Progenitor cell of endocrine pancreas (in vitro differentiated cells): ENCODE results near the gene ADCY5. TPM values are rescaled to one million over a fixed set of nuclear protein-coding genes. Genes with fewer than 3 reads are reported as not detected.

Source experiments
- DNase-seq: peaks from one replicate; pipeline ENCODE4 v3.0.0; 2021; ENCODE audit warnings: low spot score; ENCODE audit not compliant: unreplicated experiment
- H3K27ac Mint-ChIP-seq: 2 replicates; pipeline ENCODE4 v1.8.0; 2021; ENCODE audit warnings: mild to moderate bottlenecking, moderate library complexity, mixed read lengths
- H3K27me3 Mint-ChIP-seq: 2 replicates; pipeline ENCODE4 v1.8.0; 2021; ENCODE audit warnings: mixed read lengths
- H3K36me3 Mint-ChIP-seq: 2 replicates; pipeline ENCODE4 v1.8.0; 2022; ENCODE audit warnings: mixed read lengths; ENCODE audit not compliant: insufficient read depth
- H3K4me1 Mint-ChIP-seq: 2 replicates; pipeline ENCODE4 v1.8.0; 2021; ENCODE audit warnings: low read depth, mixed read lengths
- H3K4me3 Mint-ChIP-seq: 2 replicates; pipeline ENCODE4 v1.8.0; 2021; ENCODE audit warnings: low read depth, mild to moderate bottlenecking, moderate library complexity, mixed read lengths
- H3K9me3 Mint-ChIP-seq: 2 replicates; pipeline ENCODE4 v1.8.0; 2021; ENCODE audit warnings: low read depth, mixed read lengths
- total RNA-seq: library from RNA; stranded (reverse); gene quantifications from 2 replicates; pipeline ENCODE4 v1.2.1, GENCODE V29; 2021
- TF ChIP-seq, protein P1 (sequence below): fragments of 200-600 bp; sonication (generic); IDR thresholded peaks from one replicate; pipeline ENCODE4 v1.5.0; 2021; ENCODE audit warnings: antibody characterized with exemption, mild to moderate bottlenecking; ENCODE audit not compliant: unreplicated experiment

The ADCY5 gene
- total RNA-seq, 1 donor from 2014 or later: 33.8 TPM

DNA sequence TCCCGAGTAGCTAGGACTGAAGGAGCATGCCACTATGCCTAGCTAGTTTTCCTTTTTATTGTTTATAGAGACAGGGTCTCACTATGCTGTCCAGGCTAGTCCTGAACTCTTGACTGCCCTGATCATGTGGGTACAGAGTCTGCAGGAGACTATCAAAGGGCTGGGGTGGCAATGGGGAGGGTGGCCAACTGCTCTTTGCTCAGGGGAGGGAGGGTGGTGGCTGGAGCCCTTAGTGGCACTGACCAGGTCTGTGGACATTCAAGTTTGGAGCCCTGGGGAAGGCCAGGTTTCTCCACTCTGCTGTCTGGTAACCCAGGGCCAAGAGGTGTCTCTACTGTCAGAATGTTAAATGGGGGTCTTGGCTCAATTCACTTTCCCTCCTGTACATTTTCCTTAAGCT lies 125.1 kb downstream of the ADCY5 start:
- no peaks in the 10 kb centered on the region for H3K9me3 Mint-ChIP-seq
- H3K27ac Mint-ChIP-seq: no peak overlapping the region
- no peak for DNase-seq
- H3K27me3 Mint-ChIP-seq: no peaks in the 10 kb centered on the region
- TF ChIP-seq, protein P1, sequence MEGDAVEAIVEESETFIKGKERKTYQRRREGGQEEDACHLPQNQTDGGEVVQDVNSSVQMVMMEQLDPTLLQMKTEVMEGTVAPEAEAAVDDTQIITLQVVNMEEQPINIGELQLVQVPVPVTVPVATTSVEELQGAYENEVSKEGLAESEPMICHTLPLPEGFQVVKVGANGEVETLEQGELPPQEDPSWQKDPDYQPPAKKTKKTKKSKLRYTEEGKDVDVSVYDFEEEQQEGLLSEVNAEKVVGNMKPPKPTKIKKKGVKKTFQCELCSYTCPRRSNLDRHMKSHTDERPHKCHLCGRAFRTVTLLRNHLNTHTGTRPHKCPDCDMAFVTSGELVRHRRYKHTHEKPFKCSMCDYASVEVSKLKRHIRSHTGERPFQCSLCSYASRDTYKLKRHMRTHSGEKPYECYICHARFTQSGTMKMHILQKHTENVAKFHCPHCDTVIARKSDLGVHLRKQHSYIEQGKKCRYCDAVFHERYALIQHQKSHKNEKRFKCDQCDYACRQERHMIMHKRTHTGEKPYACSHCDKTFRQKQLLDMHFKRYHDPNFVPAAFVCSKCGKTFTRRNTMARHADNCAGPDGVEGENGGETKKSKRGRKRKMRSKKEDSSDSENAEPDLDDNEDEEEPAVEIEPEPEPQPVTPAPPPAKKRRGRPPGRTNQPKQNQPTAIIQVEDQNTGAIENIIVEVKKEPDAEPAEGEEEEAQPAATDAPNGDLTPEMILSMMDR: no peak
- no peaks in the 10 kb centered on the region for H3K4me1 Mint-ChIP-seq
- H3K4me3 Mint-ChIP-seq: no peak overlapping the region
- peaks cover 6% of the 10 kb centered on the region for H3K36me3 Mint-ChIP-seq

DNA sequence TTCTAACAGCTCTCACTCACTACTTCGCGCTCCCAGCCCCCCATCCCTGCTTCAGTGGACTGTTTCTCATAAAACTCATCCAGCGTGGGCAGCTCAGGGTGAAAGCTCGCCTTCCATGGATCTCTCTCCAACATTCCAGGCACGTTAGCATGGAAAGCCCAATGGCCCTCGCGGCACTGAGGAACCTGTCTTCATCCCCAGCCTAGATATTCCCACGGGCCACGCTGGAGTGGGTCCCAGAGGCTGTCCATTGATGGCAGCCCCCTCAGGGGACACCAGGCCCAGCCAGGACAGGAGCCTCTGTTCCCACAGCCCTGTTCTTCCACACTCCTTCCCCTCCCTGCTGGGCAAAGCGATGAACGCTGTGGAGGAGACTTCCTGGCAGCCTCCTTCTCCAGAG lies 126.0 kb downstream of the ADCY5 start:
- TF ChIP-seq, protein P1: no peak
- Mint-ChIP-seq H3K27ac (no peak overlapping the region), H3K36me3 (peaks cover 6% of the 10 kb centered on the region), H3K27me3 (no peaks in the 10 kb centered on the region), H3K9me3 (no peaks in the 10 kb centered on the region), H3K4me3 (no peak overlapping the region), H3K4me1 (no peaks in the 10 kb centered on the region)
- DNase-seq: no peak

DNA sequence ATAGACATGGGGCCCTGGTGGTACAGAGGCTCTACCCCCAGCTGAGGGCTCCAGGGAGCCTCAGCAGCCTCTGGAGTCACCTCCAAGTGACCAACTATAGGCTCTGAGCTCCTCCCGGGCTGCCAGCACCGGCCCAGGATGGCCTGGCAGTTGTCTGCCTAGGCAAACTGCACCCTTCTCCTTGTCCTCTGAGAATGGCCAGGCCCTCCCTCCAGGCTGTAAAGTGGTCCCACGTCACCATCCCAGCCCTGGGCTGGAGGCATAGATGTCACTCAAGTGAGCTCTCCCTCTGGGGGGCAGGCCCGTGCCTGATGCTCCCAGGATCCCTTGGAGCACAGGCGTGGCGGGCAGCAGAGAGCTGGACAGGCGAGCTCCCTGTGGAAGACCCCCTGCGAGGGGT lies 127.1 kb downstream of the ADCY5 start:
- no peak for DNase-seq
- TF ChIP-seq, protein P1: no peak
- H3K4me1 Mint-ChIP-seq: no peaks in the 10 kb centered on the region
- H3K4me3 Mint-ChIP-seq: no peak overlapping the region
- H3K27ac Mint-ChIP-seq: no peak overlapping the region
- no peaks in the 10 kb centered on the region for H3K9me3 Mint-ChIP-seq
- peaks cover 7% of the 10 kb centered on the region for H3K36me3 Mint-ChIP-seq
- H3K27me3 Mint-ChIP-seq: no peaks in the 10 kb centered on the region

DNA sequence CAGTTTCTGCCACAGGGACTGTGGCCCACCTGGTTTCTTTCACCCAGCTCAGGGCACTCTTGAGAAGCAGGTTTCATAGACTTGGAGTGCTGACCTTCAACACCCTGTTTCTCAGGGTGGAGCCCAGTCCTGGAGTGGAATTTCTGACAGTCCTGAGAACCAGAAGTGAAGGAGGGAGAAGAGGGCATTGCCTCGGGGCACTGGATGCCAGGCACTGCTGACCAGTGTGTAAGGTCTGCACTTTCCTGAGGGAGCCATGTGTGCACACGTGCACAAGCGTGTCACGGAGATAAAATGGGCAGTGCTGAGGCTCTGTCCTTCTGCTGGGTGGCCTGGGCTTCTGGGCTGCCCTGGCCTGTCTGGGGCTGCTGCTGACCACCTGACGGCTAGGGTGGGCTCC lies 128.7 kb downstream of the ADCY5 start:
- DNase-seq: no peak
- Mint-ChIP-seq H3K4me3 (no peak overlapping the region), H3K36me3 (peaks cover 10% of the 10 kb centered on the region), H3K27ac (no peak overlapping the region), H3K9me3 (no peaks in the 10 kb centered on the region), H3K27me3 (no peaks in the 10 kb centered on the region), H3K4me1 (peaks cover under 1% of the 10 kb centered on the region)
- TF ChIP-seq, protein P1: no peak

DNA sequence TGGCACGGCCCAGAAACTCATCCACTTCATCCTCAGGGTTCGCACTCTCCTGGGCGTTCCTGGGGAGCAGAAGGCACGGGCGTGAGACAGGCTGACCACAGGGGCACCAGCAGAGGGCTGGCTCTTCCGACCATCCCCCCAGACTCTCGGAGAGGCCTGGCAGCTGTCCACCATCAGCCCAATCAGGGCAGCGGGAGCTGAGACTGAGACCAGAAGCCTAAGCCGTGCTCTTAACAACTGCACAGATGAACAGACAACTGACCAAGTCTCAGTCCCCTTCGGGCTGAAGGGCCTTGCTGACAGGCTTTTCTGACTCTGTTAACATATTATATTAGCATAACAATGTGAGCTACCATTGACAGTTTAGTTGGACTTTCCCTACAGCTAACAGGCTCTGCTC lies 129.1 kb downstream of the ADCY5 start:
- DNase-seq: no peak
- TF ChIP-seq, protein P1: no peak
- H3K4me1 Mint-ChIP-seq: peaks cover 5% of the 10 kb centered on the region
- H3K4me3 Mint-ChIP-seq: no peak overlapping the region
- H3K27ac Mint-ChIP-seq: no peak overlapping the region
- no peaks in the 10 kb centered on the region for H3K9me3 Mint-ChIP-seq
- peaks cover 15% of the 10 kb centered on the region for H3K36me3 Mint-ChIP-seq
- no peaks in the 10 kb centered on the region for H3K27me3 Mint-ChIP-seq
